Vagina (tissue), 2 donors: ENCODE measurements around the gene LRSAM1.

Experiments
- POLR2A ChIP-seq, 2 donors: fragments of 450-650 bp; IDR thresholded peaks; one replicate each; pipeline ENCODE4 v1.6.1; 2017; ENCODE audit warnings: antibody characterized with exemption in 2 of 2, mild to moderate bottlenecking in 2 of 2, moderate library complexity in 2 of 2
- POLR2AphosphoS5 ChIP-seq, 2 donors: sonication (generic); formaldehyde crosslinking; IDR thresholded peaks; one replicate each; pipeline ENCODE4 v1.9.0; 2017; ENCODE audit warnings: antibody characterized with exemption in 2 of 2, mild to moderate bottlenecking in 2 of 2, low read depth in 1 of 2; ENCODE audit not compliant: insufficient read depth in 1 of 2
- TF ChIP-seq, protein P1 (sequence below), 3 experiments: fragments of 450-650 bp in 2 of 3; fragments of 200-600 bp in 1 of 3; sonication (generic) in 1 of 3; IDR thresholded peaks; one replicate each; pipeline ENCODE4 v1.5.1; 2017 to 2019; ENCODE audit warnings: antibody characterized with exemption in 3 of 3, mild to moderate bottlenecking in 2 of 3, moderate library complexity in 2 of 3

DNA sequence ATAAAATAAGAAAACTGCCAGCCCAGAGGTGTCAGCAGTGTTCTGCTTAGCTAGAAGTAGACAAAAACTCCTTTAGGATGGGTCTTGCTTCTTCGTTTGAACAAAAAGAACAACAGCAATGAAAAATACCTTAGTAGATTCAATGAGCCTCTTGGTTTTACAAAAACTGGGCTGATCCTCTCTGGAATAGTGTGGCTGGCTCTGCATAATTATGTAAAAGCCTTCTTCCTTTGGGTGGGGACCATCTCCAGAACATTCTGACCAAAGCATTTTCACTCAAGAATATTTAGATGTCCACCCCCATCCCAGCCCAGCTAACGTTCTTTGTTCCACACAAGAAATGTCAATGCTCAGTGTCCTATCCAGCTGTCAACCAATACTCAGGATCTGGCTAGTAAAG, 63.2 kb downstream of the LRSAM1 start:
- TF ChIP-seq POLR2AphosphoS5 (IDR thresholded peaks at IDR 0.05; ENCODE audit: insufficient read depth in 1 of 2, low read depth in 1 of 2) (no peak), POLR2A (IDR thresholded peaks at IDR 0.05) (no peak)
- TF ChIP-seq, protein P1, sequence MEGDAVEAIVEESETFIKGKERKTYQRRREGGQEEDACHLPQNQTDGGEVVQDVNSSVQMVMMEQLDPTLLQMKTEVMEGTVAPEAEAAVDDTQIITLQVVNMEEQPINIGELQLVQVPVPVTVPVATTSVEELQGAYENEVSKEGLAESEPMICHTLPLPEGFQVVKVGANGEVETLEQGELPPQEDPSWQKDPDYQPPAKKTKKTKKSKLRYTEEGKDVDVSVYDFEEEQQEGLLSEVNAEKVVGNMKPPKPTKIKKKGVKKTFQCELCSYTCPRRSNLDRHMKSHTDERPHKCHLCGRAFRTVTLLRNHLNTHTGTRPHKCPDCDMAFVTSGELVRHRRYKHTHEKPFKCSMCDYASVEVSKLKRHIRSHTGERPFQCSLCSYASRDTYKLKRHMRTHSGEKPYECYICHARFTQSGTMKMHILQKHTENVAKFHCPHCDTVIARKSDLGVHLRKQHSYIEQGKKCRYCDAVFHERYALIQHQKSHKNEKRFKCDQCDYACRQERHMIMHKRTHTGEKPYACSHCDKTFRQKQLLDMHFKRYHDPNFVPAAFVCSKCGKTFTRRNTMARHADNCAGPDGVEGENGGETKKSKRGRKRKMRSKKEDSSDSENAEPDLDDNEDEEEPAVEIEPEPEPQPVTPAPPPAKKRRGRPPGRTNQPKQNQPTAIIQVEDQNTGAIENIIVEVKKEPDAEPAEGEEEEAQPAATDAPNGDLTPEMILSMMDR (IDR thresholded peaks at IDR 0.05): no peak
